TTC549 (cell line): Measurements from ENCODE around the gene RBM22.

ENCODE experiments used
- FAIRE-seq: peaks from 2 replicates; lab custom pipeline; 2012; peaks lifted over from hg19 to GRCh38; lab: Jason Lieb, UNC

The RBM22 gene

DNA sequence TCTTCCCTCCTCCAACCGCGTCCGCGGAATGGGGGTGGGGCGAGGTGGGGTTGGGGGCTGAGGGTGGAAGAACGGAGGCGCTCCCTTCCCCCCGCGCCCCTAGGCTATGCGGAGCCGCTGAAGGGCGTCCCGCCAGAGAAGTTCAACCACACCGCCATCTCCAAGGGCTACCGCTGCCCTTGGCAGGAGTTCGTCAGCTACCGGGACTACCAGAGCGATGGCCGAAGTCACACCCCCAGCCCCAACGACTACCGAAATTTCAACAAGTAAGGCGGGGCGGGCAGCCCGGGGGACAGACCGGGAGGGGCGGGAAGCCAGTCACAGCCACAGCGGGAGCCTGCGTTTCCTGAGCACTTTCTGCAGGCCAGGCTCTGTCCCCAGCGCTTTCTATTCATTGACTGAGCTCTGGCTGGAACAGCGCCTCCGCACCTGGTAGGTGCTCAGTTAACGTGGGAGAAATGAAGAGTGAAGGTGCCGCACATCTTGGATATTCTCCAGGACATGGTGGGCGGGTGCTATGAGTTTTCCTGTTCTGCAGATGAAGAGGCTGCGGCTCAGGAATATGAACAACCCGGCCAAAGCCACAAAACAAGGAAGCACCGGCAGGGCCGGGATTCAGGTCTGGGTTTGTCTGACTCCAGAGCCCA is 28.5 kb downstream of the RBM22 start:
- FAIRE-seq: no peak

DNA sequence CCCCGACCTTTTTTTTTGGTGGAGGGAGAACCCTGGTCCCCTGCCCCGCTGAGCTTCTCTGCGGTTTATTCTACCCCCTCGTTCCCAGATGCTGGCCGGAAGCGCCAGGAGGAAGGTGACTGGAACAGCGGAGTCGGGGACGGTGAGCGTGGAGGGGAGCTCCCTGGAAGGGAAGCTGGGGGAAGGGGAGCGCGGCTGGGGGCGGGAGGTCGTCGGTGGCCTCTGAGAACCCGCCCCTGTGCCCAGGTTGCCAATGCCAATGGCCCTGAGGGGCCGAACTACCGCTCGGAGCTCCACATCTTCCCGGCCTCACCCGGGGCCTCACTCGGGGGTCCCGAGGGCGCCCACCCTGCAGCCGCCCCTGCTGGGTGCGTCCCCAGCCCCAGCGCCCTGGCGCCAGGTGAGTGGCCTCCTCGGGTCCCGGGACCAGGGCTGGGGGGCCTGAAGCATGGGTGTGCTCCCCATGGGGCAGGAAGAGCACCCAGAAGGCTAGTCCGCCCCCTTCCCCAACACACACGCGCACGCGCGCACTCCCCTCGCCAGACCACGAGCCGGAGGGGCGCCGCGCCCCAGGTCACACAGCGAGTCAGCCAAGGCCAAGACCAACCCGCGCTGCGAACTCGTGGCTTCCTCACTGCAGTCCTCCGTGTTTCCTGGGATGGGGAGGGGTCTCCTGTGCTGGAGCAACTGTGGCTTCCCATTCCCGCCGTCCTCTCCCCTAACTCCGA is 29.2 kb downstream of the RBM22 start:
- no peak for FAIRE-seq

DNA sequence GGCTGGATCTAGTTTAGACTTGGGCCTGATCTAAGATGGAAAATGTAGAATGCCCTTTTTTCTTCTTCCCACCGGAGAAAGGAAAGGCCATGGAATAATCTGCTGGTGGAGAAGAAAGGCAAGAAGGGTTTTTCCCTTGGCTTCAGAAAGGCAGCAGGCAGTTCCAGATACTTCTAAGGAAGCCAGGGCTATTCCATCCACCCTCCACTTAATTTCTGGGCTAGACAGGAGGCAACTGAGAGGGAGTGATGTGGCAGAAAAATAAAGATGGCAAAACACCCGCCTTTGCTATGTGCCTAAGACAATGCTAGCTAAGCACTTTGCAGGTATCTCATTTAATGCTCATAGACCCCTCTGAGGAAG is 29.9 kb downstream of the RBM22 start:
- FAIRE-seq: no peak

DNA sequence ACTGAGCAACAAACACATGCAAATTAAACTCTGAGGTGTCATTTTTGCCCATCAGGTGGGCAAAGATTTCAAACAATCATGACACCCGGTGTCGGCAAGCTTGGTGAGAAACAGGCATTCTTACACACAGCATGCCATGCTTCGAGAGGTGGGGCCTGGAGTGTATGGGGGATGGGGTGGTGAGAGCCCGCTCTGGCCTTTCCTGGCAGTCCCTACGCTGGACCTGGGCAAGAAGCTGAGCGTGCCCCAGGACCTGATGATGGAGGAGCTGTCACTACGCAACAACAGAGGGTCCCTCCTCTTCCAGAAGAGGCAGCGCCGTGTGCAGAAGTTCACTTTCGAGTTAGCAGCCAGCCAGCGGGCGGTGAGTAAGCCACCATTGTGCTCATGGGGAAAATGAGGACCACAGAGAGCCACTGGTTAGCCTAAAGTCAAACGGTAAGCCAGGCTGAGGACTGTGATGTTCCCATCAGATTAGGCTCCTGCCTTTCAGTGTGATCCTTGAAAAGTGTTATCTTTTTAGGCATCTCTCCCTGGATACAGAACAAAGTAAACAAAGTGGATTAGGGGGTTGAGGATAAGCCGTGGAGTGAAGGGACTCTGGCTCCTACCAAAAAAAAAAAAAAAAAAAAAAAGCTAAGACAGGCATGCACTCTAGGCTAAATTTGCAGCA is 30.5 kb downstream of the RBM22 start:
- FAIRE-seq: no peak

DNA sequence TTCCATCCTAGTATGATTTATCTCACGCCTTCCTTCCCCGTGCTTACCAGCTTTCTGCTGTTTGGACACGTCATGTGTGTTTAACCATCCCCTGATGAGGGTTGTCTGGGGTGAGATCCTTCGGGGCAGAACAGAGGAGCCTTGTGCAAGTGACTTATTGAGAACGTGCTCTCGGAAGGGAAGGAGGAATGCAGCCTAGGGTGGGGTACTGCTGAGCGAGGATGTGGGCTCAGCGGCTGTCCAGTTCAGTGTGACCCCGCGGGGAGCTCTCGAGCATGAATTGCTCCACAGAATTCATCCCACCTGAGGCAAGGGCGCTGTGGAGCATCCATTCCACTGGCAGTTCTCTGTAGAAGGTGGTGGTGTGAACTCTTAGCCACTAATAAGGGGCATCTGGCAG is 35.8 kb downstream of the RBM22 start:
- no peak for FAIRE-seq

DNA sequence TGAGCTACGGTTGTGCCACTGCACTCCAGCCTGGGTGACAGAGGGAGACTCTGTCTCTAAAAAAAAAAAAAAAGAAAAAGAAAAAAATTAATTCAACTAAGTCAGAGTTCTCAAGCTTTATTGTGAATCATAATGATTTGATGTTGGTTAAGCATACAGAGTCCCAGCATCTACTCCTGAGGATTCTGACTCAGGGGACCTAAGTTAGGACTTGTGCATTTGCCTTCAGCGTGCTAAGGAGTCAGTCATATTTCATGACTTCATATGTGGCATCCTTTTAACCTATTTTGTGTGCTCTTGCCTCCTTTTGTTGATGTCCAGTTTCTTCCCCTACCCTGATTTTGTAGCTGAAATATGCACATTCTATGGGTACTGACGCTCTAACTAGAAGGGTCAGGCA is 36.9 kb downstream of the RBM22 start:
- no peak for FAIRE-seq

DNA sequence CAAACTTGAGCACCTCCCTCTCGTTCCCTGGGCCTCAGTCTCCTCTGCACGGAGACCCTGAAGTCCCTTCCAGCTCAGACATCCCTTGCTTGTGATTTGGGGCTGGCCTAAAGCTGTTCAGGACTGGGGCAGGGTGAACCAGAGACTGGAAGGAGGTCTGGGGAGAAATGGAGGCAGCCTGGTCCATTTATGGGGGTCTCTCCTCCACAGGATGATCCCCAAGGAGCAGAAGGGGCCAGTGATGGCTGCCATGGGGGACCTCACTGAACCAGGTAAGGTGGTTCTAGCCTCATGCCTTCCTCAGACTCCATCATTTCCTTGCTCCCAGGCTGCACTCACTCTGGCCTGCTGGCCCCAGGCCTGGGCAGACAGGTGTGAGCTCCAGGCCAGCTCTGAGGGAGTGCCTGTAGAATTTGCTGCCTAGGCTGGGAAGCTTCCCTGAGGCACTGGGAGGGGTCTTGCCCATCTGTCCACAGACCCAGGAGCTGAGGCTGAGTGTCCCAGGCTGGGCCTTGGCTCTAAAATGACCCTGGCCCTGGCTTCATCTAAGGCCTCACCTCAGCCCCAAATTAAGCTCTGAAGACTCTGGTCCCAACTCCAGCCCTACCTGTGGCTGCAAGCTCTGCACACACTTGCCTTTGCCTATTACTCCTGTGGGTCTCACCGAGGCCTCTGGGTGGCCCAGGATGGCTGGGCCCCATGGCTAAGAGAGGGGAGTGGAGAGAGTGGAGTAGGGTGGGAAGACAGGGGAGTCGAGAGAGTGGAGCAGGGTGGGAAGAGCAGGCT is 37.9 kb downstream of the RBM22 start:
- no peak for FAIRE-seq

DNA sequence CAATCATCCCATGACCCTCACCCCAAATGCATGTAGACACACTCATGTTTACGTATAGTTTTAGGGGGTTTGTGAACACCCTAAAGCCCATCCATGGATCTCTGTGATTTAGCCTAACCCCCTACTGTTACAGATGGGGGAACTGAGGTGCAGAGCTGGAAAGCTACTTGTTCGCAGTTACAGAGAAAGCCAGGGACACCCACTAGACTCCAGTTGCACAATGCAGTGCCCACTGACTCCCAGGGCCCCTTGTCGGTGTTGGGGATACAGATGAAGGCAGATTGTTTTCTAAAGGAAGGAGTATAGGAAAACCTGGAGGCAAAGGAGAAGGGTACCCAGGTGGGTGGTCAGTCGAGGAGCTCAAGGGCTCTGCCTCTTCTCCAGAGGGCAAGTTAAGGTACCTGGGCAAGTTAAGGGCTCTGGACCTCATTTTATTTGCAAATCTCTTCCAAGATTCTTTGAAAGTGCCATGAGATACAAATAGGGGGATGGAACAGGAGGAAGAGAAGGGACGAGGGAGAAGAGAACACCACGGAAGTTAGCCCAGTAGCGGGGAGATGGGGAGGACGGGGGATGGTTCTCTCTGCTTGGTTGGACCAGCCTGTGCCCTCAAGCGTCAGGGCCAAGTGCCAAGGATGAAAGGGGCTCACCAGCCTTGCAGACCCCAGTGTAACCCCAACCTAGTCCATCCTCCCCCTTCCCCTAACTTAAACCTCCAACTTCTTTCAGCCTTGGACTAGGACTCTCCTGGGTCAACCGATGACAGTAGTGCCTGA is 38.9 kb downstream of the RBM22 start:
- no peak for FAIRE-seq

DNA sequence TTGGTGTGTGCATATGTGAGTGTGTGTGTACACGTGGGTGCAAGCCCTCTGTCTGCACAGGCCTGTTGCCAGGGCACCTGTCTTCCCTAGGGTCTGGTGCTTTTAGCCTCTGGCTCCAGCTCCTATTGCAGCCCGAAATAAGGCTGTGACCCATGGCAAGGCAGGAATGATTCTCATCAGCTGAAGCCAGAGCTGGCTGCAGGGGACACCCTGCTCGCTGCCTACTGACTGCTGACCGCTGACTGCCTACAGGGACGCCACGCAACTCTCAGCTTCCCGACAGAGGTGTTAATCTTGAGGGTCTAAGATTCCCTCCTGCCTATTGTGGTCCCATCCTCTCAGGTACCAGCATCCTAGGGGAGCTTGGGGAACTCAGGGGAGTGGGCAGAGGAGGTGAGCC is 39.8 kb downstream of the RBM22 start, which contains the start of gene MYOZ3:
Gene MYOZ3 (plus strand): TSS at position 166 of the 400 bp plus-strand sequence. CDS start 1,691 bp downstream, outside the sequence.
- FAIRE-seq: no peak

DNA sequence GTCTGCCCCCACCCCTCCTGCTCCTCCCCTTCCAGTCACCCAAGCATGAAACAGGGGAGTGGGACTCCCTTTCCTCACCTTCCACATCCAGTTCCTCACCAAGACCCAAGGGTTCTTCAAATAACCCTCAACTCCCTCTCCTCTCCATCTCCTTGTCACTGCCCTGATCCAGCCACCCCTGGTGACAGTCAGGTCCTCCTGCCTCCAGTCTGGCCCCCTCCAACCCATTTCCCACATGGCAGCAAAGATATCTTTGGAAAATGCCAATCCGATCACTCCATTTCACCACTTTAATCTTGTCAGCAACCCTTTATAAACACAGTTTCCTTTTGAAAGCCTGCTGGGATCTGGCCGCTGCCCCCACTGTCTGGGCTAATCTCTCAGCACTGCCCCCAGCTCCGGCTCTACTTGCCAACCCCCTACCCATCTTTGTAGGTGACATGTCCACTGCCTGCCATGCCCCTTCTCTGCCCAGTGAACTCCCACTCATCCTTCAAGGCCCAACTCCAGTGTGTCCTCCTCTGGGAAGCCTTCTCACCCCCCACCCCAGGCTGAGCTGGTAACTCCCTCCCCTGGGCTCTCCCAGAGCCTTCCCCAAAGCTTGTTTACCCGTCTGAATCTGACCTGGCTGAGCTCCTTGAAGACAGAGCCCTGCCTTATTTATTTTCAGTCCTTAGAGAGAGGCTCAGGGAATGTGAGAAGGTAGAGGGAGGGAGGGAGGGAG is 40.6 kb downstream of the RBM22 start:
- FAIRE-seq: no peak

DNA sequence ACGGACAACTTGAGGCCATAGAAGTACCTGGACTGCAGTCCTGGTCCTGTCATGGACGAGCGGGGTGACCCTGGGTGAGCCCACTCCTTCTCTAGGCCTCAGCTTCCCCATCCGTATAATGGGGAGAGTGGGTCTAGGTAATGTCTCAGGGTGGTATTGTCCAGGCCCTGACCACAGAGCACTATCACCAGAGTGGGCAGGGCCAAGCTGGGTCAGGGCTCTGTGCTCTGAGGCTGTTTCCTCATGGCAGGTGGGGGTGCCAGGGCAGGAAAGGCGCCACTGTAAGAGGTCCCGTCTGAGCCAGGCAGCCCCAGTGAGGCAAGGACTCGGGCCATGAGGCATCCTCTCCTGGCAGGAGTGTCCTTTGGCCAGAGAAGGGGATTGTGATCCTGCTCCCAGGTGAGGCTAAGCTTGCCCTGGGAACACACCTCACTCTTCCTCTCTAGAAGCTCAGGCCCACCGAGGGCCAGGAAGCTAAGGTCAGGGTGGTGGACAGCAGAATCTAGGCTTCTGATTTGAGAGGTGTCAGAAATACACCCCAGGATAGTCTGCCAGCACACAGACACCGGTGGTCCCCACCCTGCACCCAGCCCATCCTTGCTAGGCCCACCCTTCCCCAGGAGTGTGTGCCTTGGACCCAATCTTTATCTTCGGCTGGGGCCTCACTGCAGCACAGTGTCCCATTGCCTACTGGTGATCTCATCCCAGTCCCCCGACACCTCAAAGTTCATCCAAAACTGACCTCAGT is 41.3 kb downstream of the RBM22 start:
- FAIRE-seq: no peak

DNA sequence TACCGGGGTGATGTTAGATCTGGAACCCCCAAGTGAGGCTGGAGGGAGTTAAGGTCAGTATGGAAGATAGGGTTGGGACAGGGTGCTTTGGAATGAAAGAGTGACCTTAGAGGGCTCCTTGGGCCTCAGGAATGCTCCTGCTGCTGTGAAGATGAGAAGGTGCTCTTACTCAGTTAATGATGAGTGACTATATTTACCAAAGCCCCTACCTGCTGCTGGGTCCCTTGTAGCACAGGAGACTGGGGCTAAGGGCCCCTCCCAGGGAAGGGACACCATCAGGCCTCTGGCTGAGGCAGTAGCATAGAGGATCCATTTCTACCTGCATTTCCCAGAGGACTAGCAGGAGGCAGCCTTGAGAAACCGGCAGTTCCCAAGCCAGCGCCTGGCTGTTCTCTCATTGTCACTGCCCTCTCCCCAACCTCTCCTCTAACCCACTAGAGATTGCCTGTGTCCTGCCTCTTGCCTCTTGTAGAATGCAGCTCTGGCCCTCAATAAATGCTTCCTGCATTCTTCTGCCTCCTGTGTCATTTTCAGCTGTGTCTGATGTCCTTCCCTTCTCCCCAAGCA is 42.1 kb downstream of the RBM22 start:
- FAIRE-seq: no peak

DNA sequence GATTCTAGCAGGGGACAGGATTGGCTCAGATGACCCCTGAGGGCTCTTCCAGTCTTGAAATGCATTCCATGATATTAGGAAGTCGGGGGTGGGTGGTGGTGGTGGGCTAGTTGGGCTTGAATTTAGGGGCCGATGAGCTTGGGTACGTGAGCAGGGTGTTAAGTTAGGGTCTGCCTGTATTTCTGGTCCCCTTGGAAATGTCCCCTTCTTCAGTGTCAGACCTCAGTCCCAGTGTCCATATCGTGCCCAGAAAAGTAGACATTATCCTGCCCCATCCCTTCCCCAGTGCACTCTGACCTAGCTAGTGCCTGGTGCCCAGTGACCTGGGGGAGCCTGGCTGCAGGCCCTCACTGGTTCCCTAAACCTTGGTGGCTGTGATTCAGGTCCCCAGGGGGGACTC is 42.7 kb downstream of the RBM22 start:
- FAIRE-seq: no peak

DNA sequence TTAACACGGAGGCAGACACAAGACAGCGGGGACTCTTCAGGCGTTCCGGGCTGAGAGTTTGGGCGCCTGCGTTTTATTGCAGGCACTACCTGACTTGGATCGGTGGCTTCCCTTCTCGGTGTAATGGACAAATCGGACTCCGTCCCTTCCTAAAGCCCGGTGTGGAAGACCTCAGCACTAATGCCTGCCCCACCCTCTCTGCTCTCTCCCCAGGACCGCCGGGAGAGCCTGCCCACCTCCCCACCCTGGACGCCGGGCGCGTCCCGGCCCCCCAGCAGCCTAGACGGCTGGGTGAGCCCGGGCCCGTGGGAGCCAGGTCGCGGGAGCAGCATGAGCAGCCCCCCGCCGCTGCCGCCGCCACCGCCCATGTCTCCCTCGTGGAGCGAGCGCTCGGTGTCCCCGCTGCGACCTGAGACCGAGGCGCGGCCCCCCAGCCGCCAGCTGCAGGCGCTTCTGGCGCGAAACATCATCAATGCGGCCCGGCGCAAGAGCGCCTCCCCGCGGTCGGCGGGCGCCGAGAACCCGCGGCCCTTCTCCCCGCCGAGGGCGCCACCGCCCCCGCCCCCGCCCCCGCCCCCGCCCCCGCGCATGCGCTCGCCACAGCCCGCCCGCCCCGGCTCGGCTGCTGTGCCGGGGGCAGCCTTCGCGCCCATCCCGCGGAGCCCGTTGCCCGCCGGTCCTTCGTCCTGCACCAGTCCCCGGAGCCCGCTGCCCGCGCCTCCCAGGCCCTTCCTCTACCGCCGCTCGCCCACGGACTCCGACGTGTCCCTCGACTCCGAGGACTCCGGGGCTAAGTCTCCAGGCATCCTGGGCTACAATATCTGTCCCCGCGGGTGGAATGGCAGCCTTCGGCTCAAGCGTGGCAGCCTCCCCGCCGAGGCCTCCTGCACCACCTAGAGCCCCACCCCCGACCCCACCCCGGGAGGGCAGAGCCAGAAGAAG is 44.4 kb downstream of the RBM22 start:
- no peak for FAIRE-seq

DNA sequence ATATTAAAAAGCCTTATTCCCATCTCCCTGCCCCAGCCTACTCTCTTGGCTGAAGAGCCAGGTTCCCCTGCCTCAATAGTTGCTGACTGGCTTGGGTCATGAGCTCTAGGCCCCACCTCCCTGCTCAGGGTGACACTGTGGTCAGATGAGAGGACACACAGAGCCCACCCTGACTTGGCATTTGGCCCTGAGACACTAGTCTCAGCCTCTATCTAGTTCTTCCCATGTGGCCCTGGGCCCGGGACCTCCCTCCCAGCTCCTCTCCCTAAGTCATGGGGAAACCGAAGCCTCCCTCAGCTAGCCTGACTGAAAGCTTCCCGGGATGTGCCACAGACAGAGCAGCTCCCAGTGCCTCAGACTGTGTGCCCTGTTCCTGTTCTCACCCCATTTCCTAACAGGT is 45.6 kb downstream of the RBM22 start:
- FAIRE-seq: no peak

DNA sequence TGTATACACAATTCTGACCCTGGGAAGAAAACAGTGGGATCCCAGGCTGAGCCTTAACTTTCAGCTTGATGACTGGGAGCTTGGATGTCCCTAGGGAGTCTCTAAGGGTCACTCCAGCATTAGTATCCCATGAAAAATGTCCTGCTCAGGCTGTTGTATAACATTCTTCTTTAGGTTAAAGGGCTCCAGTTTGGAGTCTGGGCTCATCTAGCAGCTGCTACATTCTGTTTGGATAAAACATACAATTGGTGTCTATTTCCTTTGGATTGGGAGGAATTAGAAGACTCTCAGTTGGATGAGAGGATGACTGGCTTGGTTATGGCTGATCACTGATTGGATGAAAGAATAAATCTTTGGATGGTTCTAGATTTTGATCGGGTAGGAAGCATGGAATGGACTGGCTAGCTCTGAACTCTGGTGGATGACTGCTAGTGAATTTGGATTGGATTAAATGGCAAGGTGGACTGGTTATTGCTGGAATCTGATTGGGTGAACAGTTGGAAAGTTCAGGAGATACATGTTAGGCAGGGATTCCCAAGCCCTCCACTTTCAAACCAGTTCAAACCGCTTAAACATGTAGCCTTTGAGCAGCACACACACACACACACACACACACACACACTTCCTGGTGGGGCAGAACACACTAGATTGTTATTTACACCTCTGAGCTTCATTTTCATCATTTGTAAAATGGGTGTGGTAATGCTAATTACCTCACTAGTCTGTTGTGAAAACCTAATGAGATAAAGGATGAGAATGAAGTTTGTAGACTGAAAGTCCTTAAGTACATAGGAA is 46.9 kb downstream of the RBM22 start:
- FAIRE-seq: no peak

DNA sequence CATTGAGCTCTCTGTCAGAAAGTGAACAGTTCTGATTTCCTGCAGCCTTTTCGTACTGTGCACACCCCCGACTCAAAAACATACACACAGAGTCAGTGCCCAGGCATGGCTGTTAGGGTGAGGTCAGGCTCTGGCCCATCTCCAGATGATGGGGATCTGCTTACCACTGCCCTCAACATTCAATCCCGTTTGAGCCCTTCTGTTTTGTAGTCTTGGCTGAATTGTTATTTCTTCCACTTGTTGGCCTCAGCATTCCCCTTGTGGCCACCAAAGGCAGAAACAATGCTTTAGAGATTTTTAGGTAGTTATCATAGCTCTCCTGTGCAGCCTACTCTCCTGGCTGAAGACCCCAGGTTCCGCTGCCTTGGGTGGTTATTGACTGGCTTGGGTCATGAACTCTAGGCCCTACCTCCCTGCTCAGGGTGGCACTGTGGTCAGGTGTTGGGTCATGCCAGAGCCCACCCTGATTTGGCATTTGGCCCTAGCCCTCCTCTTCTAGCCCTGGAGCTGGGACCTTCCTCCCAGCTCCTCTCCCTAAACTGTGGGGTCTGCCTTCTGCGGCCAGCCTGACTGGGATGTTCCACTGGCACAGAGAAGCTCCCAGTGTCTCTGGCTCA is 47.6 kb downstream of the RBM22 start:
- no peak for FAIRE-seq
